Right forelimb (tissue), 1 donor: ENCODE results near the gene GUCY1A1.

Source experiments
- DNase-seq: peaks from one replicate; pipeline ENCODE4 v3.0.0-alpha.2; 2018

Gene GUCY1A1

GRCh38 chr4:155694100-155694785 lies 27.6 kb downstream of the GUCY1A1 start:
- no peak for DNase-seq

- no peak for DNase-seq
Measured at GRCh38 chr4:155696226-155696625, 29.6 kb downstream of the GUCY1A1 start.

DNA sequence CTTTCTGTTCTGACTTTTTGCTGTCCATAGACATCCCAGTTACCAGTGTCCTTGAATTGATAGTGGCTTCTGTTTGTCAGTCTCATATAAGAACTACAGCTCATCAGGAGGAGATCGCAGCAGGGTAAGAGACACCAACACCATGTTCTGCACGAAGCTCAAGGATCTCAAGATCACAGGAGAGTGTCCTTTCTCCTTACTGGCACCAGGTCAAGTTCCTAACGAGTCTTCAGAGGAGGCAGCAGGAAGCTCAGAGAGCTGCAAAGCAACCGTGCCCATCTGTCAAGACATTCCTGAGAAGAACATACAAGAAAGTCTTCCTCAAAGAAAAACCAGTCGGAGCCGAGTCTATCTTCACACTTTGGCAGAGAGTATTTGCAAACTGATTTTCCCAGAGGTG lies 30.1 kb downstream of the GUCY1A1 start:
- DNase-seq = no peak

DNA sequence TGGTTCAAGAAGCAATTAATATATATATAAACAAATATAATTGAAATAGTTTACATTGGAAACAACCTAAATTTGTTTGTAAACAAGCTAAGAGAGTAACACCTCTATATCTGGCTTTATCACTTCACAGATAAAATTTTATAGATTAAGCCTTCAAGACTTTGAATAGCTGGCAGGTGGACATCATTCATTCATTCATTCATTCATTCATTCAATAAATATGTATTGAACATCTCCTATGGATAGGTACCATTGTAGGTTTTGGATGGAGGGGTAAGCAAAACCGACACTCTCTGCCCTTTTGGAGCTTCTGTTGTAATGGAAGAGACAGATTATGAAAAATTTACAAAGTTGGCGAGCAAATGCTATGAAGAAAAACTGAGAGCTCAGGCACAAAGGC lies 35.2 kb downstream of the GUCY1A1 start:
- no peak for DNase-seq

- no peak for DNase-seq
Measured at GRCh38 chr4:155703486-155704247, 37.0 kb downstream of the GUCY1A1 start.

- no peak for DNase-seq
Measured at GRCh38 chr4:155704841-155705404, 38.3 kb downstream of the GUCY1A1 start.

DNA sequence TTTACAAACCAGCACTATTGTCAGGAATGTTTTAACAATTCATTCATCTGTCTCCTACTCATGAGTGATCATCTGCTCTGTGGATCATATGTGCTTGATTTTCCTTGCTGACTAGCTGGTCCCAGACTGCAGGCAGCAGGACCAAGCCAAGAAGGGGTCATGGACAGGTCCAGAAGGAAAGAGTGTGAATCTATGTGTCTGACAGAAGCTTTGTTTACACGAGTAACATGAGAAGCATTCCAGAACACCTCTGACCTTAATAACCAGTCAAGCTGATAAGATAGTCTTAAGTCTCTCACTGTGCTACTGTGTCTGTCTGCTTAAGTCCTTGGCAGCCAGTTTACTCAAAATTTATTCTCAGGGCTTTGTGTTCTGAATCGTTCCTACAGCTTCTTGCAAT lies 39.0 kb downstream of the GUCY1A1 start:
- no peak for DNase-seq

DNA sequence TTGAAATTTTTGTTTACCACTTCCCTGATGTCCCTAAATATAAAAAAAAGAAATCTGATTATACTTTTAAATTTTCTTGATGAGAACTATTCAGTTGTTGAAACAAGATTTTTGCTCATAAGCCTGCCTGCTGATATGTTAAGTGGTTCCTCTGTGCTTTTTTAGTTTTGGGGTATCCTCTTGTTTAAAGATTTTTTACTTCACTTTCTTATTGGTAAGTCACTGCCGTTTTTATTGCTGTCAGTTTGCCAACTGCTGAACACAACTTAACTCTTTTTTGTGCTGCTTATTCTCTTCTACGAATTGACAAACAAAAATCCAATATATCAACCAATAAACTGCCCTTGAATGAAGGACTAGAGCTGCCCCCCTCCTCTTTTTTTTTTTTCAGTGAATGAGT lies 39.5 kb downstream of the GUCY1A1 start:
- no peak for DNase-seq

DNA sequence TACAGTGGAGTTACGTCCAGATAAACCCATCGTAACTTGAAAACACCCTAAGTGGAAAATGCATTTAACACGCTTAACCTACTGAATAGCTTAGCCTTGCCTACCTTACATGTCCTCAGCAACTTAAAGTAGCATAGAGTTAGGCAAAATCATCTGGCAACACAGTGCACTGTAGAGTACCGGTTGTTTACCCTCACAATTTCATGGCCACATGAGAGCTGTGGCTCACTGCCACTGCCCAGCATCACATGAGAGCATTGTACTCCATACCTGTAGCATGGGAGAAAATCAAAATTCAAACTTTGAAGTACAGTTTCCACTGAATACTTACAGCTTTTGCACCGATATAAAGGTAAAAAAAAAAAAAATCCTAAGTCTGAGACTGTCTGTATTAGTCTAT lies 40.6 kb downstream of the GUCY1A1 start:
- DNase-seq = no peak

GRCh38 chr4:155708782-155709181 lies 42.1 kb downstream of the GUCY1A1 start:
- DNase-seq = no peak

DNA sequence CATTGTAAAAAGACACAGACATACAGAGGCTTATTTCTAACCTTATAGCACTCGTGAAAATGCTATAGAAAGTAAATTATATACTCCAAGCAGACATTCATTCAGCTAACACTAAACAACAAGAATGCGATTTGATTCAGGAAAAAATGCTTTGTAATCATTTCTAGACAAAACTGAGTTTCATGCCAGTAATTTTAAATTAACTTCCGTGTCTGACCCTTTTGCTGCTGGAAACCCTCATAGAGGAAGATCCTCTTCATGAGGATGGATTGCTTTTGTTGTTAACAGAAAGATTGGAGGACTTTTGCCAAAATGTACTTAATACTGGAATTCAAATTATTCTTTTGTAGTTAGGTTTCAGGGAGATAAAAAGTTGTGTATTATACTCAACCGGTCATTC lies 43.3 kb downstream of the GUCY1A1 start:
- DNase-seq = no peak

DNA sequence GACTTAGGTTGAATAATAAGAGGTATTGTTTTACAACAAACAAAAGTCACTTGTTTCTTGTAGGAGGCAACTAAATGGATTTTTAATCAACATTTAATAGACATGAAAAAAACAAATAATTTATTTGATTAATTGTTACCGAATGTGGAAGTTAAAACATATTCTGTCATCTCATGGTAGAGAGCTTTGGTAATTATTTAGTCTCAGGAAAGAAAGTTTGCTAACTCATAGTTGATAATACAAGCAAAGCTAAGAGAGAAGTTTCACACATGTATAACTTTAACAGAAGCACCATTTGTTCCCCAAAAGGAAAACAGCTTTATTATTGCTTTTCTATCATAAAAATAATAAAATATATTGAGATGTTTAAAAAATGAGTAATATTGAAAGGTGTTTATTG lies 44.9 kb downstream of the GUCY1A1 start:
- no peak for DNase-seq

DNA sequence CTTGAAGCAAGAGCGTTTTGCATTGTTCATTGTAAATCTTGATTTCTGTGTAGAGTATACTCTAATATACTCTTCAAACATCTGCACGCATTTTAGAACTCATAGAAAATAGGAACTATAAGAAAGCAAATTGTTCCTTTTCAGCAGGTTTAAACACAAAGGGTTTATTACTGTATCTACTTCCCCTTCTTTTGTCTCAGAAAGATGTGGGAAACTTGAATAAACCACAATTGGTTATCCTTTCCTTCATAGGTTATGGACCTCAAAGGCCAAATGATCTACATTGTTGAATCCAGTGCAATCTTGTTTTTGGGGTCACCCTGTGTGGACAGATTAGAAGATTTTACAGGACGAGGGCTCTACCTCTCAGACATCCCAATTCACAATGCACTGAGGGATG lies 46.2 kb downstream of the GUCY1A1 start:
- DNase-seq = no peak

DNA sequence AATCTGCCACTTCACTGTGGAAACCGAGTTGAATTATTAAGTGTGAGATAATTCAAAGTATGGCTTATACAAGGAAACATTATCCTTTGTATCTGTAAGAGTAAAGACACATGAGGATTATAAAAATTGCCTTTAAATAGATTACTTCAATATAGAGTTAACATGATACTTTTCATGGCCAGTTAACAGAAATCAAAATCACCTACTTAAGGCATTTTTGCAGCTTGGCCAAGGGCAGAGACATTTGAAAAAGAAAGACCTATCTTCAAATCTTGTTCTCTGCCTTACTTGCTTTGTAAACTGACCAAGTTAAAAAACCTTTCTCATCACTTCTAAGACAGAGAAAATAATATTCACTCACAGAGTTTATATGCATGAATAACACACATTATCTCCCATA lies 47.3 kb downstream of the GUCY1A1 start:
- no peak for DNase-seq

- no peak for DNase-seq
Measured at GRCh38 chr4:155722336-155722735, 55.7 kb downstream of the GUCY1A1 start.

DNA sequence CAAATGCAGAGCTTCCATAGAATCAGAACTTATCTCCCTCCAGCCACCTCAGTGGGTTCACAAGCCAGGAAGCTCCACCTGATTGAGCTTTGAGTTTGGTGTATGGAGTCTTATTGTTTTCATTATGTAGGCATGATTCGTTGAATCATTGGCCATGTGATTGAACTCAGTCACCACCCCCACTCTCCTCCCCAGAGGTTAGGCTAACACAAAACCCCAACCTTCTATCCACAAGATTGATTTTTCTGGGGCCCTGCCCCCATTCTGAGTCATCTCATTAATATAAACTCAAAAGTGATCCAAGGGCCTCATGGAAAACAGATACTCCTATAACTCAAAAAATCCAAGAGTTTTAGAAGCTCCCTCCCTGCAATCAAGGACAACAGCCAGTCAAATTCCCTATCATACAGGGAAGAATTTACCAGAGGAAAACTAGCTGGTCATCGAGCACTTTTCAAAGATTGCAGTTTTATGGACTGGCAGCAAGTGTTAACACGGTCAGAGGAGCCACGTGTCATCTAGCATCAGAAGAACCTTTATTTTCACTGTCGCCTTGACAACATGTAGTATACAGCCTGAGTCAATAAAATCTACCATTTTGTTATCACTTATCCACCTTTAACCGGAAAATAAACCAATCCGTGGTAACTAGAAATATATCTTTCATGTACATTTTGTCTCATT lies 56.3 kb downstream of the GUCY1A1 start:
- no peak for DNase-seq

DNA sequence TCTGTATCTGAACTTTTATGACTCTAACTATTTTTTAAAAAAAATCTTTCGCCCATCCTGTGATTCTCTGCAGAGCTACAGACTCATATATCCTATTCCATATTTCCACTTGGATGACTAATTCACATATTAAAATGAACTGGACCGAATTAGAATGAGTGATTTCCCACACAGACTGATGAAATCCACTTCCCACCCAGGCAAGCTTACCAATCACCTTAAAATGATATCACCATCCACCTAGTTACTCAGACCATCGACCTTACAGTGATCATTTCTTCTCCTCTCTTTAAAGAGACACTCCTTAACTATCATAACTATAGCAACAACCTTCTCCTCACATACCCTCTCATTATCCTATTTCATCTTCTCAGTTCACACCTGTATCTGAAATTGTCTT lies 58.1 kb downstream of the GUCY1A1 start:
- DNase-seq = no peak

DNA sequence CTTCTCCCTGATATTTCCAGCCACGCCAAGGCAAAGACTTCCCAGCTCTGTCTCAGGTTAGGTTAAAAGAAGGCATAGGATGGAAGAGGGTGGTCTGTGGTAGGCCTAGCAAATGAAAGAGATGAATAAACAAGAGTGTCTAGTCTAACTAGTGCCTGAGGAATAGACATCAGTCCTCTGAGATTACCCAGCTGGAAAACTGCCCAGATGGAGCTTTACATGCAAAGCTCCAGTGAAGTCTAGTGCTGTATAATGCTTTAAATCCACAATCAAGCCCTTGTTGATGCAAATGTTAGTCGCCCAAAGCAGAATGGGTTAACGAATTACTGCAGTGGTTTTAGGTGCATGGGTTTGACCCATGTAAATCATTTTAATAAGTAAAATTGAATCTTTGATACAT lies 67.4 kb downstream of the GUCY1A1 start:
- no peak for DNase-seq

DNA sequence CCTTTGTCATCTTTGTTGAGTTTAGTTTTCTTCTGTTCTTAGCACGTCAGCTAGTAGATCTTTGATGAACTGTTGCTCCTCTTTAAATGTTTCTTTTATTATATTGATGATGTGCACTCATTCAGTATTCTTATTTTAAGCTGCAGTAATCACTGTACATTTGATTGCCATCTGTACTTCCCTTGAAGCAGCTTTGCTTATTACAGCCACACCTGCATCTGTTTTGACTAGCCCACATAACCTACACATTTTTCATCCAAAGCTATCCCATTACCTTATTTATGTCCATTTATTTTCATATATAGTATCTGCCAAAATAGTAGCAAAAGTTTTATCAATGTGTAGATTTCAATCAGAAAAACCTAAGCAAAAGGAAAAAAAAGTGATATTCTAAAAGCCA lies 68.3 kb downstream of the GUCY1A1 start:
- DNase-seq = no peak

DNA sequence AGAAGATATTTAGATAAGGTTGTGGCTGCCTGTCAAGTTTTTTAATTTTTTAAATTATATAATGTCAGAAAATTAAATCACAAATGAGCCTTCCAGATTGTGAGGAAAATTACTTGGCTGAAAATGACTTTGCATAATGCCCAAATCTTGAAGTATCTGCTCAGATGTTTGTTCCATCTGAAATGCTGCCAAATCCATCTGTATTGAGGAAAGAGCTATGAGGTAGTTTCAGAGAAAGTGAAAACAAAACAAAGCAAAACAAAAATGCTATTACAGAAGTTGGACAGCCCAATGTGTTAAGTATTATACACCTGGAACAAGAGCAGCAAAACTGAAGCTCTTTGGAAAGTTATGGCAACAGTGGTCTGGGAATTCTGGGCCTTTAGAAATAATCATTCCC lies 68.8 kb downstream of the GUCY1A1 start:
- DNase-seq = no peak

GRCh38 chr4:155738548-155738947 lies 71.9 kb downstream of the GUCY1A1 start:
- no peak for DNase-seq

DNA sequence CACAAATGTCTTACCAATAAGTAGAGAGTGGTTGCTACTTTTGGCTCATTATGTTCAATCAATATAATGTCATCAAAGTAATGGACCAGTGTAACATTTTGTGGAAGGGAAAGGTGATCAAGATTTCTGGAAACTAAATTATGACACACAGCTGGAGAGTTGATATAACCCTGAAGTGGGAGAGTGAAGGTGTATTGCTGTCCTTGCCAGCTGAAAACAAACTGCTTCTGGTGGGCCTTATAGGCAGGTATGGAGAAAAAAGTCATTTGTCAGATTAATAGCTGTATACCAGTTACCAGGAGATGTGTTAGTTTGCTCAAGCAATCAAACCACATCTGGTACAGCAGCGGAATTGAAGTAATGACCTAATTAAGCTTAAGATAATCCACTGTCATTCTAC lies 74.9 kb downstream of the GUCY1A1 start:
- DNase-seq = no peak

GRCh38 chr4:155742310-155743015 lies 75.8 kb downstream of the GUCY1A1 start:
- DNase-seq = no peak
